HEK293 (cell line): ENCODE results near the gene WSB2.

Source experiments
- BCL11B ChIP-seq: fragments of 450-650 bp; formaldehyde crosslinking; IDR thresholded peaks from 2 replicates; pipeline ENCODE4 v1.5.1; 2016; ENCODE audit warnings: low read depth, missing biosample characterization, missing genetic modification characterization
- GLIS2 ChIP-seq: fragments of 450-650 bp; formaldehyde crosslinking; IDR thresholded peaks from 2 replicates; pipeline ENCODE4 v1.5.1; 2016; ENCODE audit warnings: missing biosample characterization, missing genetic modification characterization
- OVOL3 ChIP-seq: fragments of 450-650 bp; formaldehyde crosslinking; IDR thresholded peaks from 2 replicates; pipeline ENCODE4 v1.5.1; 2016; ENCODE audit warnings: missing biosample characterization, missing genetic modification characterization
- SALL2 ChIP-seq: fragments of 450-650 bp; formaldehyde crosslinking; IDR thresholded peaks from 2 replicates; pipeline ENCODE4 v1.5.0; 2017; ENCODE audit warnings: missing biosample characterization, mild to moderate bottlenecking, missing genetic modification characterization, borderline replicate concordance
- ZFP3 ChIP-seq: fragments of 450-650 bp; formaldehyde crosslinking; IDR thresholded peaks from 2 replicates; pipeline ENCODE4 v1.5.1; 2016; ENCODE audit warnings: low read depth, missing biosample characterization, missing genetic modification characterization
- ZIC2 ChIP-seq: fragments of 450-650 bp; formaldehyde crosslinking; IDR thresholded peaks from 2 replicates; pipeline ENCODE4 v1.5.1; 2016; ENCODE audit warnings: missing biosample characterization, missing genetic modification characterization
- ZNF10 ChIP-seq: fragments of 450-650 bp; formaldehyde crosslinking; IDR thresholded peaks from 2 replicates; pipeline ENCODE4 v1.5.1; 2017; ENCODE audit warnings: missing biosample characterization, missing genetic modification characterization
- ZNF121 ChIP-seq: fragments of 450-650 bp; formaldehyde crosslinking; IDR thresholded peaks from 2 replicates; pipeline ENCODE4 v1.5.1; 2016; ENCODE audit warnings: missing biosample characterization, missing genetic modification characterization
- ZNF23 ChIP-seq: fragments of 450-650 bp; formaldehyde crosslinking; IDR thresholded peaks from 2 replicates; pipeline ENCODE4 v1.5.1; 2016; ENCODE audit warnings: missing biosample characterization, missing genetic modification characterization, borderline replicate concordance
- ZNF302 ChIP-seq: fragments of 450-650 bp; formaldehyde crosslinking; IDR thresholded peaks from 2 replicates; pipeline ENCODE4 v1.5.1; 2016; ENCODE audit warnings: missing biosample characterization, missing genetic modification characterization, low read depth
- ZNF341 ChIP-seq: fragments of 450-650 bp; formaldehyde crosslinking; IDR thresholded peaks from 2 replicates; pipeline ENCODE4; 2016; ENCODE audit warnings: low read depth, missing biosample characterization, missing genetic modification characterization
- ZNF350 ChIP-seq: fragments of 450-650 bp; formaldehyde crosslinking; IDR thresholded peaks from 2 replicates; pipeline ENCODE4 v1.5.0; 2017; ENCODE audit warnings: missing biosample characterization, mild to moderate bottlenecking, missing genetic modification characterization
- ZNF426 ChIP-seq: fragments of 450-650 bp; formaldehyde crosslinking; IDR thresholded peaks from 2 replicates; pipeline ENCODE4 v1.5.1; 2017; ENCODE audit warnings: missing biosample characterization, missing genetic modification characterization, mild to moderate bottlenecking, inconsistent platforms, moderate library complexity
- ZNF48 ChIP-seq: fragments of 450-650 bp; formaldehyde crosslinking; IDR thresholded peaks from 2 replicates; pipeline ENCODE4 v1.5.1; 2016; ENCODE audit warnings: missing biosample characterization, missing genetic modification characterization
- ZNF514 ChIP-seq: fragments of 450-650 bp; formaldehyde crosslinking; IDR thresholded peaks from 2 replicates; pipeline ENCODE4 v1.5.1; 2016; ENCODE audit warnings: missing biosample characterization, missing genetic modification characterization
- ZNF558 ChIP-seq: fragments of 450-650 bp; formaldehyde crosslinking; IDR thresholded peaks from 2 replicates; pipeline ENCODE4 v1.5.1; 2016; ENCODE audit warnings: missing biosample characterization, missing genetic modification characterization
- ZNF600 ChIP-seq: fragments of 450-650 bp; formaldehyde crosslinking; IDR thresholded peaks from 2 replicates; pipeline ENCODE4 v1.5.1; 2016; ENCODE audit warnings: missing biosample characterization, missing genetic modification characterization
- ZNF623 ChIP-seq: fragments of 450-650 bp; formaldehyde crosslinking; IDR thresholded peaks from 2 replicates; pipeline ENCODE4 v1.5.1; 2016; ENCODE audit warnings: missing biosample characterization, missing genetic modification characterization
- ZNF658 ChIP-seq: fragments of 450-650 bp; formaldehyde crosslinking; IDR thresholded peaks from 2 replicates; pipeline ENCODE4; 2016; ENCODE audit warnings: missing biosample characterization, missing genetic modification characterization
- ZNF707 ChIP-seq: fragments of 450-650 bp; formaldehyde crosslinking; IDR thresholded peaks from 2 replicates; pipeline ENCODE4 v1.5.1; 2016; ENCODE audit warnings: missing biosample characterization, missing genetic modification characterization
- ZNF776 ChIP-seq: fragments of 450-650 bp; formaldehyde crosslinking; IDR thresholded peaks from 2 replicates; pipeline ENCODE4 v1.5.0; 2017; ENCODE audit warnings: missing biosample characterization, missing genetic modification characterization, borderline replicate concordance
- ZNF830 ChIP-seq: fragments of 450-650 bp; IDR thresholded peaks from 2 replicates; pipeline ENCODE4 v1.5.0; 2018; ENCODE audit warnings: missing biosample characterization, missing genetic modification characterization, low read depth, mild to moderate bottlenecking, moderate library complexity
- ZNF837 ChIP-seq: fragments of 450-650 bp; formaldehyde crosslinking; IDR thresholded peaks from 2 replicates; pipeline ENCODE4 v1.5.1; 2016; ENCODE audit warnings: missing biosample characterization, missing genetic modification characterization
- ZNF843 ChIP-seq: fragments of 450-650 bp; formaldehyde crosslinking; IDR thresholded peaks from 2 replicates; pipeline ENCODE4 v1.5.1; 2016; ENCODE audit warnings: missing biosample characterization, missing genetic modification characterization
- ZXDB ChIP-seq: fragments of 450-650 bp; formaldehyde crosslinking; IDR thresholded peaks from 2 replicates; pipeline ENCODE4 v1.5.1; 2016; ENCODE audit warnings: missing biosample characterization, missing genetic modification characterization
- TF ChIP-seq, protein P1 (sequence below): fragments of 450-650 bp; IDR thresholded peaks from 2 replicates; pipeline ENCODE4 v1.5.1; 2018; ENCODE audit warnings: missing biosample characterization, mild to moderate bottlenecking, missing genetic modification characterization
- TF ChIP-seq, protein P2 (sequence below): fragments of 450-650 bp; formaldehyde crosslinking; IDR thresholded peaks from 2 replicates; pipeline ENCODE4 v1.5.1; 2017; ENCODE audit warnings: missing biosample characterization, missing genetic modification characterization
- TF ChIP-seq, protein P3 (sequence below): fragments of 450-650 bp; formaldehyde crosslinking; IDR thresholded peaks from 2 replicates; pipeline ENCODE4 v1.5.1; 2016; ENCODE audit warnings: missing biosample characterization, missing genetic modification characterization
- TF ChIP-seq, protein P4 (sequence below): fragments of 450-650 bp; formaldehyde crosslinking; IDR thresholded peaks from 2 replicates; pipeline ENCODE4 v1.5.1; 2017; ENCODE audit warnings: missing biosample characterization, missing genetic modification characterization
- TF ChIP-seq, protein P5 (sequence below): fragments of 450-650 bp; formaldehyde crosslinking; IDR thresholded peaks from 2 replicates; pipeline ENCODE4; 2016; ENCODE audit warnings: missing biosample characterization, missing genetic modification characterization
- TF ChIP-seq, protein P6 (sequence below): fragments of 450-650 bp; formaldehyde crosslinking; IDR thresholded peaks from 2 replicates; pipeline ENCODE4 v1.5.1; 2016; ENCODE audit warnings: missing biosample characterization, missing genetic modification characterization
- TF ChIP-seq, protein P7 (sequence below): fragments of 450-650 bp; formaldehyde crosslinking; IDR thresholded peaks from 2 replicates; pipeline ENCODE4 v1.5.1; 2017; ENCODE audit warnings: missing biosample characterization, missing genetic modification characterization

The WSB2 gene

DNA sequence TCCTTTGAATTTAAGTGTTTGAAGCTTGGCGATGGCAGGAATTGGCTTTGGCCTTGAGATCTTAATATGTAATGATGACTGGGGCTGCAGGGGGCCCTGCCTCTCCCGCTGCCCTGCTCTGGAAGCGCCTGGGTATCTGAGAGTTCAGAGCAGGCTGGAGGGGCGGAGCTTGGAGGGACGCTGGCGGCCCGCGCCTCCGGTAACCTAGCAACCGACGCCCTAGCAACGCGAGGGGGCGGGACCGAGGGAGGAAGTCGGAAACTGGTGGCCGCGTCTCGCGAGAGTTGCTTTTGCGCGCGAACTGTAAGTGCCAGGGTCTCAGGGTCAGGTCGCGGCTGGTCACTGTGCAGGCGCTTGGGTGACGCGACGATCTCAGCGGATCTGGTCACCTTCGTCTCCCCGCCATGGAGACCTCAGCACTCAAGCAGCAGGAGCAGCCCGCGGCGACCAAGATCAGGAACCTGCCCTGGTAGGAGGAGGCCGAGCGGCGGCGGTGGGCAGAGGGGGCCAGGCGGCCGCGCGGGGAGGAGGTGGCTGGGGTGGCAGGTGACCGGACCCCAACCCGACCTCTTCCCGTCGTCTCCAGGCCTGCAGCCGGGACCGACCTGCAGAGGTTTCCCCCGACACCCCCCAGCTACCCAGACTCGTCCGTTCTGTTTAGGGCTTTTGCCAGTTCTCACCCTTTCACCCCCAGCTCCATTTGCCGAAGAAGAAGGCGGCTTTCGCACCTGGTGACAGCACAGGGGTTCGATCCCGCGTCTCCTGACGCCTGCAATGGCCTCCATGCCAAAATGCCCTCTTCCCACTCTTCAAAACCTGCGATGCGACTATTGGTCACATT is 44.3 kb downstream of the WSB2 start, which contains the start of gene RFC5 (continued):
- TF ChIP-seq ZNF600 (tag by site-specific recombination), result peak; percentile 96
- TF ChIP-seq, protein P1, sequence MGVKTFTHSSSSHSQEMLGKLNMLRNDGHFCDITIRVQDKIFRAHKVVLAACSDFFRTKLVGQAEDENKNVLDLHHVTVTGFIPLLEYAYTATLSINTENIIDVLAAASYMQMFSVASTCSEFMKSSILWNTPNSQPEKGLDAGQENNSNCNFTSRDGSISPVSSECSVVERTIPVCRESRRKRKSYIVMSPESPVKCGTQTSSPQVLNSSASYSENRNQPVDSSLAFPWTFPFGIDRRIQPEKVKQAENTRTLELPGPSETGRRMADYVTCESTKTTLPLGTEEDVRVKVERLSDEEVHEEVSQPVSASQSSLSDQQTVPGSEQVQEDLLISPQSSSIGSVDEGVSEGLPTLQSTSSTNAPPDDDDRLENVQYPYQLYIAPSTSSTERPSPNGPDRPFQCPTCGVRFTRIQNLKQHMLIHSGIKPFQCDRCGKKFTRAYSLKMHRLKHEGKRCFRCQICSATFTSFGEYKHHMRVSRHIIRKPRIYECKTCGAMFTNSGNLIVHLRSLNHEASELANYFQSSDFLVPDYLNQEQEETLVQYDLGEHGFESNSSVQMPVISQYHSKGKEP (tag by site-specific recombination), result no peak
- peak; percentile 67; the same call in 1 of the 2 replicates for TF ChIP-seq ZNF843 (tag by site-specific recombination)
- no peak for TF ChIP-seq ZNF776 (tag by site-specific recombination)
- TF ChIP-seq ZNF48 (tag by site-specific recombination), result no peak
- TF ChIP-seq, protein P2, sequence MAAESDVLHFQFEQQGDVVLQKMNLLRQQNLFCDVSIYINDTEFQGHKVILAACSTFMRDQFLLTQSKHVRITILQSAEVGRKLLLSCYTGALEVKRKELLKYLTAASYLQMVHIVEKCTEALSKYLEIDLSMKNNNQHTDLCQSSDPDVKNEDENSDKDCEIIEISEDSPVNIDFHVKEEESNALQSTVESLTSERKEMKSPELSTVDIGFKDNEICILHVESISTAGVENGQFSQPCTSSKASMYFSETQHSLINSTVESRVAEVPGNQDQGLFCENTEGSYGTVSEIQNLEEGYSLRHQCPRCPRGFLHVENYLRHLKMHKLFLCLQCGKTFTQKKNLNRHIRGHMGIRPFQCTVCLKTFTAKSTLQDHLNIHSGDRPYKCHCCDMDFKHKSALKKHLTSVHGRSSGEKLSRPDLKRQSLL (tag by site-specific recombination), result no peak
- TF ChIP-seq ZNF350 (tag by site-specific recombination), result no peak
- TF ChIP-seq, protein P3, sequence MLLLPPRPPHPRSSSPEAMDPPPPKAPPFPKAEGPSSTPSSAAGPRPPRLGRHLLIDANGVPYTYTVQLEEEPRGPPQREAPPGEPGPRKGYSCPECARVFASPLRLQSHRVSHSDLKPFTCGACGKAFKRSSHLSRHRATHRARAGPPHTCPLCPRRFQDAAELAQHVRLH (tag by site-specific recombination), result 0 out of 2 replicates have a peak, but pooled peaks have one; percentile 60
- no peak for TF ChIP-seq ZNF426 (tag by site-specific recombination)
- no peak for TF ChIP-seq SALL2 (tag by site-specific recombination)
- 0 out of 2 replicates have a peak, but pooled peaks have one; percentile 27 for TF ChIP-seq GLIS2
- TF ChIP-seq ZXDB (tag by site-specific recombination), result peak; percentile 91
- TF ChIP-seq, protein P4, sequence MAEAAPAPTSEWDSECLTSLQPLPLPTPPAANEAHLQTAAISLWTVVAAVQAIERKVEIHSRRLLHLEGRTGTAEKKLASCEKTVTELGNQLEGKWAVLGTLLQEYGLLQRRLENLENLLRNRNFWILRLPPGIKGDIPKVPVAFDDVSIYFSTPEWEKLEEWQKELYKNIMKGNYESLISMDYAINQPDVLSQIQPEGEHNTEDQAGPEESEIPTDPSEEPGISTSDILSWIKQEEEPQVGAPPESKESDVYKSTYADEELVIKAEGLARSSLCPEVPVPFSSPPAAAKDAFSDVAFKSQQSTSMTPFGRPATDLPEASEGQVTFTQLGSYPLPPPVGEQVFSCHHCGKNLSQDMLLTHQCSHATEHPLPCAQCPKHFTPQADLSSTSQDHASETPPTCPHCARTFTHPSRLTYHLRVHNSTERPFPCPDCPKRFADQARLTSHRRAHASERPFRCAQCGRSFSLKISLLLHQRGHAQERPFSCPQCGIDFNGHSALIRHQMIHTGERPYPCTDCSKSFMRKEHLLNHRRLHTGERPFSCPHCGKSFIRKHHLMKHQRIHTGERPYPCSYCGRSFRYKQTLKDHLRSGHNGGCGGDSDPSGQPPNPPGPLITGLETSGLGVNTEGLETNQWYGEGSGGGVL (tag by site-specific recombination), result no peak
- TF ChIP-seq, protein P5, sequence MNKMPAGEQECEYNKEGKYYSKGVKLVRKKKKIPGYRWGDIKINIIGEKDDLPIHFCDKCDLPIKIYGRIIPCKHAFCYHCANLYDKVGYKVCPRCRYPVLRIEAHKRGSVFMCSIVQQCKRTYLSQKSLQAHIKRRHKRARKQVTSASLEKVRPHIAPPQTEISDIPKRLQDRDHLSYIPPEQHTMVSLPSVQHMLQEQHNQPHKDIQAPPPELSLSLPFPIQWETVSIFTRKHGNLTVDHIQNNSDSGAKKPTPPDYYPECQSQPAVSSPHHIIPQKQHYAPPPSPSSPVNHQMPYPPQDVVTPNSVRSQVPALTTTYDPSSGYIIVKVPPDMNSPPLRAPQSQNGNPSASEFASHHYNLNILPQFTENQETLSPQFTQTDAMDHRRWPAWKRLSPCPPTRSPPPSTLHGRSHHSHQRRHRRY (tag by site-specific recombination), result no peak
- TF ChIP-seq ZNF558 (tag by site-specific recombination), result no peak
- no peak; the same call in 1 of the 2 replicates for TF ChIP-seq ZNF121 (tag by site-specific recombination)
- TF ChIP-seq ZIC2 (tag by site-specific recombination), result peak; percentile 58
- TF ChIP-seq, protein P6, sequence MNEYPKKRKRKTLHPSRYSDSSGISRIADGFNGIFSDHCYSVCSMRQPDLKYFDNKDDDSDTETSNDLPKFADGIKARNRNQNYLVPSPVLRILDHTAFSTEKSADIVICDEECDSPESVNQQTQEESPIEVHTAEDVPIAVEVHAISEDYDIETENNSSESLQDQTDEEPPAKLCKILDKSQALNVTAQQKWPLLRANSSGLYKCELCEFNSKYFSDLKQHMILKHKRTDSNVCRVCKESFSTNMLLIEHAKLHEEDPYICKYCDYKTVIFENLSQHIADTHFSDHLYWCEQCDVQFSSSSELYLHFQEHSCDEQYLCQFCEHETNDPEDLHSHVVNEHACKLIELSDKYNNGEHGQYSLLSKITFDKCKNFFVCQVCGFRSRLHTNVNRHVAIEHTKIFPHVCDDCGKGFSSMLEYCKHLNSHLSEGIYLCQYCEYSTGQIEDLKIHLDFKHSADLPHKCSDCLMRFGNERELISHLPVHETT (tag by site-specific recombination), result no peak
- TF ChIP-seq, protein P7, sequence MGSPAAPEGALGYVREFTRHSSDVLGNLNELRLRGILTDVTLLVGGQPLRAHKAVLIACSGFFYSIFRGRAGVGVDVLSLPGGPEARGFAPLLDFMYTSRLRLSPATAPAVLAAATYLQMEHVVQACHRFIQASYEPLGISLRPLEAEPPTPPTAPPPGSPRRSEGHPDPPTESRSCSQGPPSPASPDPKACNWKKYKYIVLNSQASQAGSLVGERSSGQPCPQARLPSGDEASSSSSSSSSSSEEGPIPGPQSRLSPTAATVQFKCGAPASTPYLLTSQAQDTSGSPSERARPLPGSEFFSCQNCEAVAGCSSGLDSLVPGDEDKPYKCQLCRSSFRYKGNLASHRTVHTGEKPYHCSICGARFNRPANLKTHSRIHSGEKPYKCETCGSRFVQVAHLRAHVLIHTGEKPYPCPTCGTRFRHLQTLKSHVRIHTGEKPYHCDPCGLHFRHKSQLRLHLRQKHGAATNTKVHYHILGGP (tag by site-specific recombination), result no peak
- no peak for TF ChIP-seq ZNF623 (tag by site-specific recombination)
- TF ChIP-seq OVOL3 (tag by site-specific recombination), result no peak
- no peak for TF ChIP-seq ZNF707 (tag by site-specific recombination)
- TF ChIP-seq ZNF658, result no peak
- no peak for TF ChIP-seq ZNF341
- TF ChIP-seq ZNF23, result no peak
- no peak for TF ChIP-seq ZNF302
- TF ChIP-seq ZNF830 (tag by site-specific recombination), result no peak
- TF ChIP-seq ZNF514, result no peak
- TF ChIP-seq BCL11B (tag by site-specific recombination), result peak; percentile 98
- TF ChIP-seq ZFP3 (tag by site-specific recombination), result no peak
- no peak for TF ChIP-seq ZNF10
- TF ChIP-seq ZNF837 (tag by site-specific recombination), result no peak
